Nephron (organoid): ENCODE results near the gene DSCAML1.

ENCODE experiments used
- H3K27ac Mint-ChIP-seq, 3 experiments: 2 replicates each; pipeline ENCODE4 v1.8.0; 2020; ENCODE audit warnings: mixed read lengths in 3 of 3, mild to moderate bottlenecking in 2 of 3, moderate library complexity in 1 of 3
- H3K27me3 Mint-ChIP-seq: 2 replicates; pipeline ENCODE4 v1.8.0; 2021; ENCODE audit warnings: low read depth, mild to moderate bottlenecking, moderate library complexity, mixed read lengths
- H3K36me3 Mint-ChIP-seq: 2 replicates; pipeline ENCODE4 v1.8.0; 2020; ENCODE audit warnings: low read depth, mixed read lengths
- H3K4me1 Mint-ChIP-seq: 2 replicates; pipeline ENCODE4 v1.8.0; 2020; ENCODE audit warnings: mixed read lengths
- H3K4me3 Mint-ChIP-seq, 3 experiments: 2 replicates each; pipeline ENCODE4 v1.8.0; 2020; ENCODE audit warnings: mild to moderate bottlenecking in 3 of 3, mixed read lengths in 3 of 3, moderate library complexity in 2 of 3
- H3K9me3 Mint-ChIP-seq: 2 replicates; pipeline ENCODE4 v1.8.0; 2020; ENCODE audit warnings: mixed read lengths
- TF ChIP-seq, protein P1 (sequence below), 3 experiments: fragments of 200-600 bp; sonication (generic); IDR thresholded peaks; one replicate each; pipeline ENCODE4 v1.5.0; 2021; ENCODE audit warnings: antibody characterized with exemption in 3 of 3; ENCODE audit not compliant: unreplicated experiment in 3 of 3

DSCAML1 gene

DNA sequence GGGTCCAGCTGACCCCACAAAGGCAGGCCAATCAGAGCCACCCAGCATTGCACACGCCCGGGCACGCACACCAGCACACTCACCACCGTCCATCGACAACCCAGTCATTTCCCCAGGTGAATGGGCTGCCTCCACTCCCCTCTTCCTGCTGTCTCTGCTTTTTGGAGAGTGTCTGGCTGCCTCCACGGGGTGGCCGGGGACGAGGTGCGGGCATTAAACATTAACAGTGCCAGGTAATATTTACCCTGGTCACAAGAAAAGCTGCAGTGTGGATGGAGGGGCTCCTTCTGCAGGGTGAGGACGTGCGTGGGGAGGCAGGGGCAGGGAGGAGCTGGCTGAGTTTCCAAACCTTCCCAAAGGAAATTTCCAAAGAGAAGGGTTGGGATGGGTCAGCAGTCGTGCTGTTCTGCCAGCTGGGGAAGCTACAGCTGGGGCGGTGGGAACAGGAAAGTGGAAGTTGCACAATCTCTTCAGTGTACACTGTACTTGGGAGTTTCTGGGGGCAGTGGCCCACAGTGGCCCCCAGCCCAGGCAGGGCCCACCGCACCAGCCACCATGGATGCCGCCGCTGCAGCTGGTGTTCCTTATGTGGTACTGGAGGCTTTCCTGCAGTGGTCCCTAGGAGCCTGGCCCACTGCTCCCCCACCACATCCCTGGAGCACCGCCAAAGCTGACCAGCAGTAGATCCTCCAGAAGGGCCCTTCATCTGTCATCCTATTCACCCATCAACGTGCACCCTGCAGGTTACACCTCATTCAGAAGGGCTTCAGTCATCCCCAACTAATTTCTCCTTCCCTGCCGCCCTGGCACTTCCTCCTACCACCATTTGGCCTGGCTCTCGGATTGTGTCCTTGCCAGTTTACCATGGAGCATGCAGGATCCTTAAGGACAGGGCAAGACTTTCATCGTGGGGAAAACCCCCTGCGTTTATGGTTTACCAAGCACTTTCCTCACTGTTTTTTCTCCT is 27.8 kb upstream of the DSCAML1 start, which contains the start of gene FXYD2:
Gene FXYD2, minus strand, starts transcription at position 174 of the 967 bp plus-strand sequence. Its CDS starts 66 bp downstream, at position 108.
- Mint-ChIP-seq H3K36me3 (peaks cover 4% of the 10 kb centered on the region), H3K9me3 (no peaks in the 10 kb centered on the region), H3K27ac (peak within 1 kb of the TSS; percentile 91 to 98 (median 98)), H3K27me3 (peaks cover 9% of the 10 kb centered on the region), H3K4me3 (peak within 1 kb of the TSS; percentile 74 to 87 (median 81)), H3K4me1 (peaks cover 44% of the 10 kb centered on the region)
- TF ChIP-seq, protein P1, sequence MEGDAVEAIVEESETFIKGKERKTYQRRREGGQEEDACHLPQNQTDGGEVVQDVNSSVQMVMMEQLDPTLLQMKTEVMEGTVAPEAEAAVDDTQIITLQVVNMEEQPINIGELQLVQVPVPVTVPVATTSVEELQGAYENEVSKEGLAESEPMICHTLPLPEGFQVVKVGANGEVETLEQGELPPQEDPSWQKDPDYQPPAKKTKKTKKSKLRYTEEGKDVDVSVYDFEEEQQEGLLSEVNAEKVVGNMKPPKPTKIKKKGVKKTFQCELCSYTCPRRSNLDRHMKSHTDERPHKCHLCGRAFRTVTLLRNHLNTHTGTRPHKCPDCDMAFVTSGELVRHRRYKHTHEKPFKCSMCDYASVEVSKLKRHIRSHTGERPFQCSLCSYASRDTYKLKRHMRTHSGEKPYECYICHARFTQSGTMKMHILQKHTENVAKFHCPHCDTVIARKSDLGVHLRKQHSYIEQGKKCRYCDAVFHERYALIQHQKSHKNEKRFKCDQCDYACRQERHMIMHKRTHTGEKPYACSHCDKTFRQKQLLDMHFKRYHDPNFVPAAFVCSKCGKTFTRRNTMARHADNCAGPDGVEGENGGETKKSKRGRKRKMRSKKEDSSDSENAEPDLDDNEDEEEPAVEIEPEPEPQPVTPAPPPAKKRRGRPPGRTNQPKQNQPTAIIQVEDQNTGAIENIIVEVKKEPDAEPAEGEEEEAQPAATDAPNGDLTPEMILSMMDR (IDR thresholded peaks at IDR 0.05; ENCODE audit: unreplicated experiment in 3 of 3): no peak

DNA sequence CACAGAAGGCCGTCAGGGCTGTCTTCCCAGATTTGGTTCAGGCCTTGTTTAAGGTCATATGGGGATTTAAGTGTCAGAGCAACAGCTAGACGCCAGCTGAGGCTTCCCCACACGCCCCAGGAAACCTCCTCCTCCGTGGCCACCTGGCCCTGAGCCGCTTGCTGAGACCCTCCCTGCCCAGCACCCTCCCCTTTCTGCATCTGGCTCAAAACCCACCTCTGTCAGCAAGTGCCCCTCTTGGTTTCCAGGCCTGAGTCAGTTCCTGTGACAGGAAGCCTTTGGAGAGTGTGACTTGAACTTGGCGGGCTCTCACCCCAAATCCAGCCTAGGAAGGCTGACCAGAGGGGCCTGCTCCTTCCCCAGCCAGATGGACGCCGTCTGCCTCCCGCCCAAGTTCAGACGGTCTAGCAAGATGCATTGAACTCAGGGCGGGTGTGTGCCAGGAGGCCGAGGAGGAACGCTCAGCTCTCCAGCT is 27.0 kb upstream of the DSCAML1 start:
- H3K27ac Mint-ChIP-seq: peak overlapping the region; percentile 91 to 98 (median 98)
- H3K27me3 Mint-ChIP-seq: peaks cover 9% of the 10 kb centered on the region
- peak overlapping the region; percentile 74 to 87 (median 81) for H3K4me3 Mint-ChIP-seq
- peaks cover 48% of the 10 kb centered on the region for H3K4me1 Mint-ChIP-seq
- H3K36me3 Mint-ChIP-seq: peaks cover 4% of the 10 kb centered on the region
- TF ChIP-seq, protein P1 (IDR thresholded peaks at IDR 0.05; ENCODE audit: unreplicated experiment in 3 of 3): no peak
- no peaks in the 10 kb centered on the region for H3K9me3 Mint-ChIP-seq

DNA sequence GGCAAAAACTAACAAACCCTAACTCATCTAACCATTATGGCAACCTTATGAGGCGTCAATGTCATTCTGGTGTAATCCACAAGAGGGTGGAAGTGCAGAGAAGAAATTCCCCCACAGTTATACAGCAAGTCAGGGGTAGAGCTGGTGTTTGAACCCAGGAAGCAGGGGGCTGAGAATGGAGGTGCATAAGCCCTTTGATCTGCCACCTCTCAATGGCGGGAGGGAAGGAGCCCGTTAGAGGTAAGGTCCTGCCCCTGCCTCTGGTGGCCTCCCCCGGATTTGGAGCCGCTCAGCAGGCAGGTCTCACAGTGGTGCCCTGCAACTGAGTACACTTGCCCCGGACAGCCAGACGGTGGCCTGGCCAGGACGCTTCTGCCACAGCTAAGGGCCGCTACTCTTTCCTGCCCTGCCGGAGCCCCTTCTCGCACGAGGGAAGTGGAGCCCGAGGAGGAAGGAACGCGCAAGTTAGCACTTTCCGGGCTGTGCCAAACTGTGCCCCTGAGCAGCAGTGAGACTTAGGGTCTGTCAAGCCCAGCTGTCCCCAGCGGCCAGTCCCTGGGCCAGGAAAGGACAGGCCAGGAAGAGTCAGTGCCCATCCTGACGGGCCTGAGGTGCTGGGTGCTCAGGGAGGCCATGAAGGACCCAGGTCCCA is 26.4 kb upstream of the DSCAML1 start:
- H3K36me3 Mint-ChIP-seq: peaks cover 4% of the 10 kb centered on the region
- no peaks in the 10 kb centered on the region for H3K9me3 Mint-ChIP-seq
- peaks cover 50% of the 10 kb centered on the region for H3K4me1 Mint-ChIP-seq
- TF ChIP-seq, protein P1 (IDR thresholded peaks at IDR 0.05; ENCODE audit: unreplicated experiment in 3 of 3): peak; percentile 45 to 52 (median 46)
- H3K4me3 Mint-ChIP-seq: peak overlapping the region; percentile 74 to 87 (median 76)
- H3K27ac Mint-ChIP-seq: peak overlapping the region; percentile 91 to 98 (median 98)
- H3K27me3 Mint-ChIP-seq: peaks cover 9% of the 10 kb centered on the region

DNA sequence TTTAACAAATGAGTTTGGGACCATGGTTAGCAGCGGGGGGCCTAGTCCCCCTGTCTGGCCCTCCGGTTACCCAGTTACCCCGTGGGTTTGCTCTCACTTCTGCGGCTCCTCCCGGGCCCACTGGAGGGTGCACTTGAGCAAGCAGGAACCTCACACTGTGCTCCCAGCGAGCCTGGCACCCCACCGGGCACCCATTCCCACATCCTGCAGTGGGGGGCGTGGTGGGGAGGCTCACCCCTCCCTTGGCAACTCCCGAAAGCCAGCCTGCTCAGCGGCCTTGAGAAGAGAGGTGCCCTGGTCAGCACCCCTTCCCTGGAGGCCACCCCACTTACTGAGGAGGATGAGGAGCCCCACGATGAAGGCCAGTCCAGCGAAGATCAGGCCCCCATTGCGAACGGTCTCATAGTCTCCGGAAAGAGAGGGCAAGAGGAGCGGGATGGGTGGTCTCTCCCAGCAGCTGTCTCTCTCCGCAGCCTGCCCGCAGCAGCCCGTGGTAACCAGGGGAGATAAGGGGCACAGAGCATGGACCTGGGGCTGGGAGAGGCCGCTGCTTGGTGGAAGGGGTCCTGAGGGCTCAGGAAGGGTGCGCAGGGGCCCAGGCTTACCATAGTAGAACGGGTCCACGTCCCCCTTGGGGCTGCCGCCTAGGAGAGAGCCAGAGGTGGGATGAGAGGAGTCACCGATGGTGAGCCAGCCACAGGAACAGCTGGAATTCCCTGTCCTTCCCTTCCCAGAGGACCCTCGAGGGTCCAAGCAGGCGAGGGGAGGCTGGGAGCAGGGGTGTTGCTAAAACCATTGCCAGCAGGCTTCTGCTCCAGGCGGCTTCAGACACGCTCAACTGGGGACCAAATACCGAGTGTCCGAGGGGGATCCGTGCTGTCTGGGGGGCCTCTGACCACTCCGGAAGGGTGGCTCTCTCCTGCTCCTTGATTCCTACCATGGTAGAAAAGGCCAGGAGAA is 25.3 kb upstream of the DSCAML1 start:
- Mint-ChIP-seq H3K27me3 (peaks cover 9% of the 10 kb centered on the region), H3K36me3 (peaks cover 4% of the 10 kb centered on the region), H3K27ac (peak overlapping the region; percentile 91 to 98 (median 98)), H3K4me1 (peaks cover 53% of the 10 kb centered on the region), H3K4me3 (peak overlapping the region; percentile 68 to 87 (median 76)), H3K9me3 (no peaks in the 10 kb centered on the region)
- TF ChIP-seq, protein P1 (IDR thresholded peaks at IDR 0.05; ENCODE audit: unreplicated experiment in 3 of 3): peak; percentile 47 to 55 (median 52)

DNA sequence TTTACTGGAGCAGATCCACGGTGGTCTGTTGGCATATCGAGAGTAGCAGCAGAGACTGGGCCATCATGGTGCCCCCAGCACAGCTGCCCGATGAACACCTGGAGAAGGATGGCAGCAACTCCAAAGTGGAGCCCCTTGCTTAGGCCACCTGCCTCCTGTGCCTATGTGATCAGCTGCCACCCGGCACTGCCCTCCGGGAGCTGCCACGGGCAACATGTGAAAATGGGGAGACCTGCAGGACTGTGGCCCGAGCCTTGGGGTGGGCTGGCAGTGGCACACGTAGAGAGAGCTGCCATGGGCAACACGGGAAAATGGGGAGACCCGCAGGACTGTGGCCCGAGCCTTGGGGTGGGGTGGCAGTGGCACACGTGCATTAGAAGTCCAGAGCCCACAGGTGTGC is 24.4 kb upstream of the DSCAML1 start:
- Mint-ChIP-seq H3K9me3 (no peaks in the 10 kb centered on the region), H3K27ac (peak overlapping the region in 2 of 3 experiments; percentile 82 to 98), H3K4me1 (peaks cover 54% of the 10 kb centered on the region), H3K4me3 (peak overlapping the region in 1 of 3 experiments; percentile 13), H3K36me3 (peaks cover 4% of the 10 kb centered on the region), H3K27me3 (peaks cover 5% of the 10 kb centered on the region)
- TF ChIP-seq, protein P1 (IDR thresholded peaks at IDR 0.05; ENCODE audit: unreplicated experiment in 3 of 3): no peak
